Pancreas (tissue), 10 donors: ENCODE results near the gene GLT8D1. TPM values are rescaled to one million over a fixed set of nuclear protein-coding genes. Genes with fewer than 3 reads are reported as not detected.

Experiments used
- ATAC-seq, 4 donors: fragments of 200-7000 bp; cut with Tn5 transposase; one replicate each; pipeline versions ENCODE4 v1.8.0 to v1.9.1; 2020; ENCODE audit warnings: mild to moderate bottlenecking in 4 of 4, moderate library complexity in 4 of 4
- DNase-seq, 6 donors: peaks; one replicate each; pipeline ENCODE4 v3.0.0-alpha.2; 2020
- FAIRE-seq: peaks from 2 replicates; lab custom pipeline; 2012; peaks lifted over from hg19 to GRCh38; lab: Jason Lieb, UNC
- H3K27ac ChIP-seq, 4 donors: fragments of 200-600 bp; sonication (generic); 1 replicate in 3 of 4; 2 replicates in 1 of 4; pipeline versions ENCODE4 v1.5.0 to v1.8.0; 2020
- H3K27me3 ChIP-seq, 4 donors: fragments of 200-600 bp; one replicate each; pipeline ENCODE4 v1.8.0; 2021
- H3K36me3 ChIP-seq, 3 donors: fragments of 200-600 bp; sonication (generic) in 1 of 3; one replicate each; pipeline versions ENCODE4 v1.5.0 to v1.8.0; 2020 to 2021
- H3K4me1 ChIP-seq, 3 donors: fragments of 200-600 bp; one replicate each; pipeline ENCODE4 v1.8.0; 2021
- H3K4me3 ChIP-seq, 4 donors: fragments of 200-600 bp; sonication (generic) in 2 of 4; one replicate each; pipeline versions ENCODE4 v1.5.0 to v1.8.0; 2020 to 2021
- H3K9me3 ChIP-seq, 4 donors: fragments of 200-600 bp; one replicate each; pipeline ENCODE4 v1.8.0; 2021
- WGBS, 2 donors: extraction: QIAGEN DNeasy Blood & Tissue Kit; methylation state at CpG; one replicate each; pipeline ENCODE4 v1.1.7; 2013; 5-methylcytosine and 5-hydroxymethylcytosine counted together
- intact Hi-C, 3 donors: fragments of 100-400 bp; cut with DNase I; formaldehyde crosslinking; loops; one replicate each; pipeline versions ENCODE4 v1.11.1 to v1.14.2; 2022
- polyA plus RNA-seq, 2 donors: library from polyadenylated mRNA; stranded (reverse); fragments of 200-250 nt; gene quantifications; one replicate each; pipeline ENCODE4 v1.2.3, GENCODE V29; 2013
- total RNA-seq, 6 donors: library from RNA; stranded (reverse); fragmentation: NEBNext Ultra II Directional in 4 of 6; extraction: Animal tissue kit (Norgen Biotek cat#: 25700) in 4 of 6; gene quantifications; one replicate each; pipeline versions ENCODE4 v1.2.1 to v1.2.4, GENCODE V29; 2021 to 2023
- TF ChIP-seq, protein P1 (sequence below), 4 donors: fragments of 200-600 bp; sonication (generic) in 3 of 4; IDR thresholded peaks; one replicate each; pipeline versions ENCODE4 v1.5.0 to v1.8.0; 2021; ENCODE audit warnings: antibody characterized with exemption in 4 of 4
- donor health status: healthy with polysubstance abuse.
- donor health status: DM: no; HTN: no; CAD: no; lungs with moderate emphysema.
- donor health status: DM: no; HTN: no; CAD: no.
- donor health status: control.
- donor health status: control.
- donor health status: Bipolar disorder and iron deficiency.
- donor health status: DM: yes; HTN: yes; CAD: no.
- donor health status: DM: no; HTN: no; CAD: no.
- donor health status: DM: no; HTN: no; CAD: no.
- donor health status: DM: yes; HTN: yes; CAD: no.

The GLT8D1 gene
- total and polyA plus RNA-seq, 8 donors, result 19.0 to 40.7 (median 23.1) TPM

DNA sequence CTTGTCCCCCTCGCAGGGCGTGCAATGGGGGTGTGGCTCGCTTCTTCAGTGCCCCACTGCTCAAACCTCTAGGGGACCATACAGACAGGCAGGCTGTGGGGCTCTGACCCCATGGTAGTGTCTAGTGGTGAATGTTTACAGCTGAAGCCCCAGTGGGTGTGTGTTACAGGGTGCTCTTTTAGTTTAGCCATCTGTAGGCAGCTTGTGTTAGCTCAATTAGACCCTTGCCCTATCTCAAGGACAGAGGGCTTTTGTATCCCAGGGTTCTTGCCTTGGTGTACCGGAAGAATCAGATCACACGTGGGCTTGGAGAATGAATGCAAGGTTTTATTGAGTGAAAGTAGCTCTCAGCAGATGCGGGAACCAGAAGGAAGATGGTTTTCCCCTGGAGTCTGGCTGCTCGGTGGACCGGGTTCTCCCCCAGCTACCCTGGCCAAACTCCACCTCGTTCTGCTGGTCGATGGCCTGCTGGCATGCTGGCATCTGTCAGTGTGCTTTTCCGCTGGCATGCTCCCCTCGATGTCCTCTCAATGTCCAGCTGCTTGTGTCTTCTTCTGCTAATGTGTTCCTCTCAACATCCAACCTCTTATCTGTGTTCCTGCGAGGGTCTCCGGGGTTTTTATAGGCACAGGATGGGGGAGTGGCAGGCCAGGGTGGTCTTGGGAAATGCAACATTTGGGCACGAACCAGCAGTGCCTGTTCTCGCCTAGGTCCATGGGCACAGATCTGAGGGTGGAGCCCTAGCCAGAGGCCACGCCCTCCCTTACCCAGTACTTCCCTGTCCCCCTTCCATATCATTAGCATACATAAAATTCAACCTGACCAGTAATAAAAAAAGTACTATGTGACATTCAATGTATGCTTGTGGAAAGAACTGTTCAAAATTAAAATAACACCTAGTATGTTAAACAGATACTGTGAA, 7.0 kb upstream of the GLT8D1 start:
- FAIRE-seq, result no peak
- no peak overlapping the region for H3K4me3 ChIP-seq
- H3K4me1 ChIP-seq, result peaks cover 6 to 8% (median 6%) of the 10 kb centered on the region in 3 donors
- ATAC-seq, result no peak
- intact Hi-C loops, result no loop called here
- WGBS, 2 donors, result 91 to 94% methylated on average over 17 of the region's 17 CpGs
- TF ChIP-seq, protein P1, sequence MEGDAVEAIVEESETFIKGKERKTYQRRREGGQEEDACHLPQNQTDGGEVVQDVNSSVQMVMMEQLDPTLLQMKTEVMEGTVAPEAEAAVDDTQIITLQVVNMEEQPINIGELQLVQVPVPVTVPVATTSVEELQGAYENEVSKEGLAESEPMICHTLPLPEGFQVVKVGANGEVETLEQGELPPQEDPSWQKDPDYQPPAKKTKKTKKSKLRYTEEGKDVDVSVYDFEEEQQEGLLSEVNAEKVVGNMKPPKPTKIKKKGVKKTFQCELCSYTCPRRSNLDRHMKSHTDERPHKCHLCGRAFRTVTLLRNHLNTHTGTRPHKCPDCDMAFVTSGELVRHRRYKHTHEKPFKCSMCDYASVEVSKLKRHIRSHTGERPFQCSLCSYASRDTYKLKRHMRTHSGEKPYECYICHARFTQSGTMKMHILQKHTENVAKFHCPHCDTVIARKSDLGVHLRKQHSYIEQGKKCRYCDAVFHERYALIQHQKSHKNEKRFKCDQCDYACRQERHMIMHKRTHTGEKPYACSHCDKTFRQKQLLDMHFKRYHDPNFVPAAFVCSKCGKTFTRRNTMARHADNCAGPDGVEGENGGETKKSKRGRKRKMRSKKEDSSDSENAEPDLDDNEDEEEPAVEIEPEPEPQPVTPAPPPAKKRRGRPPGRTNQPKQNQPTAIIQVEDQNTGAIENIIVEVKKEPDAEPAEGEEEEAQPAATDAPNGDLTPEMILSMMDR (IDR thresholded peaks at IDR 0.05), result no peak
- no peak for DNase-seq
- no peak overlapping the region for H3K27ac ChIP-seq
- no peaks in the 10 kb centered on the region for H3K9me3 ChIP-seq
- H3K27me3 ChIP-seq, result no peaks in the 10 kb centered on the region
- peaks cover 0 to 16% (median 0%) of the 10 kb centered on the region in 3 donors for H3K36me3 ChIP-seq

DNA sequence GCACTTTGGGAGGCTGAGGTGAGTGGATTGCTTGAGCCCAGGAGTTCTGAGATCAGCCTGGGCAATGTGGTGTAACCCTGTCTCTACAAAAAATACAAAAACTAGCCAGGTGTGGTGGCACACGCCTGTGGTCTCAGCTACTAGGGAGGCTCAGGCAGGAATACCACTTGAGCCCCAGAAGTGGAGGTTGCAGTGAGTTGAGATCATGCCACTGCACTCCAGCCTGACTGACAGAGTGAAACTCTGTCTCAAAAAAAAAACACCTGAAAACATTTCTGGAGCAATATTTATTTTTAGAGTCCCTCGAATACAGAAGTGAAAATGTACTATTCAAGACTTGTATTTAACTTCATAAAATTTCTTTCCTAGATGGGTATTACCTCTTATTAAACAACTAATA, 4.9 kb upstream of the GLT8D1 start:
- TF ChIP-seq, protein P1 (IDR thresholded peaks at IDR 0.05), result no peak
- WGBS, 2 donors, result 74 to 83% methylated on average over 2 of the region's 2 CpGs
- Histone ChIP-seq H3K4me1 (peaks cover 11 to 15% (median 14%) of the 10 kb centered on the region in 3 donors), H3K4me3 (no peak overlapping the region), H3K36me3 (peaks cover 0 to 16% (median 0%) of the 10 kb centered on the region in 3 donors), H3K9me3 (no peaks in the 10 kb centered on the region), H3K27me3 (no peaks in the 10 kb centered on the region), H3K27ac (no peak overlapping the region)
- no peak for FAIRE-seq
- no peak for ATAC-seq
- intact Hi-C loops, result no loop called here
- no peak for DNase-seq

DNA sequence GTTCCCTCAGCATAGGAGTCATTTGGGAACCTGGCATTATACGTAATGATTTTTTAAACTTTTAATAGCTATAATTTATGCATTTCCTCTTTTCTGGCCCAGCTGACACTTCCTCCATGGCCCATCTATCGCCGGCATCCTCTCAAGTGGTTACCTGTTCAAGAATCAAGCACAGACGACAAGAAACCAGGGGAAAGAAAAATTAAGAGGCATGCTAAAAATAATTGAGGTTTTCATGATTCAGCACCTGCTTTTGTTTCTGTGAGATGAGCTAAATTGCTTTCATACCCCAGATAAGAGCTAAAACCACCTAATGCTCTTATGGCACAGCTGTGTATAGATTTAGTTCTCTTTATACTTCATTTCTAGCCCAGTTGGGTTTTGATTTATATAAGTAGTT, 2.0 kb upstream of the GLT8D1 start:
- no peak overlapping the region for H3K27ac ChIP-seq
- H3K36me3 ChIP-seq, result peaks cover 0 to 16% (median 0%) of the 10 kb centered on the region in 3 donors
- H3K9me3 ChIP-seq, result no peaks in the 10 kb centered on the region
- TF ChIP-seq, protein P1 (IDR thresholded peaks at IDR 0.05), result no peak
- H3K4me1 ChIP-seq, result peaks cover 11 to 23% (median 15%) of the 10 kb centered on the region in 3 donors
- ATAC-seq (no peak), DNase-seq (no peak), FAIRE-seq (no peak)
- H3K4me3 ChIP-seq, result peak overlapping the region in 3 of 4 donors; percentile 67 to 98 (median 98)
- 79 to 88% methylated on average over 4 of the region's 4 CpGs for WGBS, 2 donors
- intact Hi-C loops, result no loop called here
- H3K27me3 ChIP-seq, result no peaks in the 10 kb centered on the region

DNA sequence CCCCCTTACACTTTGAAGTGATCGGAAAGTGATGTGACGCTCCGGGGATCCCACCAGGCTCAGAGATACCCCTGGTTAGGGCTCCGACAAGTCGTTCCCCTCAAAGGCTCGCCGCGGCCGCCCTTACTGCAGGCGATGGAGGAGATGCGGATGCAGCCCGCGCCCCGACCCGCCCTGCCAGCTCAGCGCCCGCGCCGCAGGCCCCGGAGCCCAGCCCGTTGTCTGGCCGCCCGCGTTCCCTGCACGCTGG, 228 bp downstream of the GLT8D1 start:
- no peak for DNase-seq
- ATAC-seq, result peak in 2 of 4 donors; percentile 59 to 73
- H3K27ac ChIP-seq, result peak overlapping the region; percentile 74 to 83 (median 79)
- FAIRE-seq, result no peak
- TF ChIP-seq, protein P1 (IDR thresholded peaks at IDR 0.05), result no peak
- 0% methylated on average over 24 to 25 of the region's 25 CpGs for whole genome bisulfite sequencing, 2 donors
- peak overlapping the region; percentile 67 to 98 (median 98) for H3K4me3 ChIP-seq
- peaks cover 0 to 16% (median 0%) of the 10 kb centered on the region in 3 donors for H3K36me3 ChIP-seq
- no peaks in the 10 kb centered on the region for H3K27me3 ChIP-seq
- no peaks in the 10 kb centered on the region for H3K9me3 ChIP-seq
- peaks cover 11 to 23% (median 15%) of the 10 kb centered on the region in 3 donors for H3K4me1 ChIP-seq
- intact Hi-C loops, result no loop called here
